SIG-M5 treated with dmso at 0.1 percent for 504 hours (cell line): ENCODE results near the gene APEX2.
"Not testable (repeated sequence)": the region's sequence is repeated elsewhere in the genome, so short reads cannot be mapped to it uniquely, and the experiment has no call there.

ENCODE experiments used
- DNase-seq: peaks from one replicate; lab custom pipeline; 2025; ENCODE audit not compliant: unreplicated experiment; lab: John Stamatoyannopoulos, UW

Gene APEX2, protein sequence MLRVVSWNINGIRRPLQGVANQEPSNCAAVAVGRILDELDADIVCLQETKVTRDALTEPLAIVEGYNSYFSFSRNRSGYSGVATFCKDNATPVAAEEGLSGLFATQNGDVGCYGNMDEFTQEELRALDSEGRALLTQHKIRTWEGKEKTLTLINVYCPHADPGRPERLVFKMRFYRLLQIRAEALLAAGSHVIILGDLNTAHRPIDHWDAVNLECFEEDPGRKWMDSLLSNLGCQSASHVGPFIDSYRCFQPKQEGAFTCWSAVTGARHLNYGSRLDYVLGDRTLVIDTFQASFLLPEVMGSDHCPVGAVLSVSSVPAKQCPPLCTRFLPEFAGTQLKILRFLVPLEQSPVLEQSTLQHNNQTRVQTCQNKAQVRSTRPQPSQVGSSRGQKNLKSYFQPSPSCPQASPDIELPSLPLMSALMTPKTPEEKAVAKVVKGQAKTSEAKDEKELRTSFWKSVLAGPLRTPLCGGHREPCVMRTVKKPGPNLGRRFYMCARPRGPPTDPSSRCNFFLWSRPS

GRCh38 chrX:54999717-55000598 lies at the start of gene APEX2:
TSS of gene APEX2 (plus strand) at chrX:55000363. CDS start at chrX:55000423, 60 bp downstream.
- peak; percentile 89 for DNase-seq

- no peak for DNase-seq
Observed at GRCh38 chrX:54950730-54951375, 49.3 kb upstream of the APEX2 start.

- no peak for DNase-seq
Observed at GRCh38 chrX:54961750-54962149, 38.4 kb upstream of the APEX2 start.

DNA sequence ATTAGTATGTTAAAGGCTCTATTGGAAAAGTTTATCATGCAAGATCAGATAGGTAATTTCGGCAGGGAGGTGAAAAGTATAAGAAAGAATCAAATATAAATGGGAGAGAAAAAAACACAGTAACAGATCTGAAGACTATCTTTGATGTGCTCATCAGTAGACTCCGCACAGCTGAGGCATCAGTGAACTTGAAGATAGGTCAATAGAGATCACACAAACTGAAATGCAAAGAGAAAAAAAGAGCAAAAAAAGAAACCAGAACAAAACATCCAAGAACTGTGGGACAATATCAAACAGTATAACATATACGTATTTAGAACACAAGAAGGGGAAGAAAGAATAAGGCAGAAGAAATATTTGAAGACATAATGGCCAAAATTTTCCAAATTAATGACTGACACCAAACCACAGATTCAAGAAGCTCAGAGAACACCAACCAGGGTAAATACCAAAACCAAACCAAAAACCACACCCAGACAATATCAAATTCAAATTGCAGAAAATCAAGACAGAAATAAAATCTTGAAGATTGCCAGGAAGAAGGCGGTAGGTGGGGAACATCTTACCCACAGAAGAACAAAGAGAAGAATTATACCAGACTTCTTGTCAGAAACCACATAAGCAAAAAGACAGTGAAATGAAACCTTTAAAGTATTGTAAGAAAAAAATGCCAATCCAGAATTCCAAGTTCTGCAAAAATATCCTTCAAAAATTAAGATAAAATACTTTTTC lies 35.2 kb upstream of the APEX2 start:
- DNase-seq = no peak

GRCh38 chrX:54977387-54977786 lies 22.8 kb upstream of the APEX2 start:
- DNase-seq = no peak

GRCh38 chrX:54978448-54978847 lies 21.7 kb upstream of the APEX2 start:
- DNase-seq = no peak

- DNase-seq = no peak
Observed at GRCh38 chrX:54979432-54979831, 20.7 kb upstream of the APEX2 start.

DNA sequence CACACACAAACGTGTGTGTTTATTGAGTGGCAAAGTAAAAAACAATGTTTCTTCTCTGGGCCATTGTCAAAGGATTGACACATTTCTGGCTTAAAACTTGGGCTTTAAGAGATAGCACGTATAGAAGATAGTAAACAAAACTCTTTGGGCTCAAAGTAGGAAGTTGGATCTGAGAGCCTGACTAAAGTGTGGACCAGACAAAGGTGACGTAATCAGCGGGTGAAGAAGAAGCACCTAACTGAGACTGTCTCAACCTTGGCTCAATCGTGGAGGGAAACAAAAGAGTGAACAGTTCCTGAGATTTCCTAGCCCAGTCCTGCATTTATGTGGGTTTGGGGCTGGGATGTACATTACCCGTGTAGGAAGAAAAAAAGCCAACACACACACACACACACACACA lies 19.8 kb upstream of the APEX2 start:
- DNase-seq = peak; percentile 9

- not testable (repeated sequence) for DNase-seq
Observed at GRCh38 chrX:54983306-54983705, 16.9 kb upstream of the APEX2 start.

GRCh38 chrX:54991706-54992105 lies 8.5 kb upstream of the APEX2 start:
- no peak for DNase-seq

- DNase-seq = no peak
Observed at GRCh38 chrX:54992911-54993622, 7.1 kb upstream of the APEX2 start.

GRCh38 chrX:54994099-54994498 lies 6.1 kb upstream of the APEX2 start, which contains the start of gene PFKFB1:
TSS of gene PFKFB1 (minus strand) at chrX:54994188. CDS start at chrX:54994007, 181 bp downstream.
- no peak for DNase-seq

- peak; percentile 43 for DNase-seq
Observed at GRCh38 chrX:54994668-54995351, 5.4 kb upstream of the APEX2 start.

GRCh38 chrX:54995621-54996020 lies 4.5 kb upstream of the APEX2 start:
- DNase-seq = no peak

GRCh38 chrX:55004231-55004630 lies 4.1 kb downstream of the APEX2 start:
- DNase-seq = no peak

- DNase-seq = no peak
Observed at GRCh38 chrX:55005256-55005655, 5.1 kb downstream of the APEX2 start.

DNA sequence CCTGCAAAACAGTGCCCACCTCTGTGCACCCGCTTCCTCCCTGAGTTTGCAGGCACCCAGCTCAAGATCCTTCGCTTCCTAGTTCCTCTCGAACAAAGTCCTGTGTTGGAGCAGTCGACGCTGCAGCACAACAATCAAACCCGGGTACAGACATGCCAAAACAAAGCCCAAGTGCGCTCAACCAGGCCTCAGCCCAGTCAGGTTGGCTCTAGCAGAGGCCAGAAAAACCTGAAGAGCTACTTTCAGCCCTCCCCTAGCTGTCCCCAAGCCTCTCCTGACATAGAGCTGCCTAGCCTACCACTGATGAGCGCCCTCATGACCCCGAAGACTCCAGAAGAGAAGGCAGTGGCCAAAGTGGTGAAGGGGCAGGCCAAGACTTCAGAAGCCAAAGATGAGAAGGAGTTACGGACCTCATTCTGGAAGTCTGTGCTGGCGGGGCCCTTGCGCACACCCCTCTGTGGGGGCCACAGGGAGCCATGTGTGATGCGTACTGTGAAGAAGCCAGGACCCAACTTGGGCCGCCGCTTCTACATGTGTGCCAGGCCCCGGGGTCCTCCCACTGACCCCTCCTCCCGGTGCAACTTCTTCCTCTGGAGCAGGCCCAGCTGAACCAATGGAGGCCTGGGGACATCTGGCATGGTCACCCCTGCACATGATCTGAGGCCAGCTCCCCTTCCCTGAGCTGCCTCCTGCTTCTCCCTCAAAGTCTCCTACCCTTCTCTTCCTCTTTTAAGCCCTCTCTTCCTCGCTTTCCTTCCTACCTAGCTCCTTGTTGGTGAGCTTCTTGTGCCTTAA lies 6.9 kb downstream of the APEX2 start:
- no peak for DNase-seq

- no peak for DNase-seq
Observed at GRCh38 chrX:55007656-55008055, 7.5 kb downstream of the APEX2 start.
